GM19351 (cell line): ENCODE measurements around the gene GALNT9.

Experiments used
- ATAC-seq: cut with Tn5 transposase; IDR thresholded peaks from one replicate; pipeline ENCODE4 v1.9.1; 2021; ENCODE audit warnings: mild to moderate bottlenecking, moderate library complexity; ENCODE audit not compliant: unreplicated experiment

The GALNT9 gene

GRCh38 chr12:132344601-132345000 lies 15.2 kb upstream of the GALNT9 start:
- ATAC-seq: no peak

GRCh38 chr12:132344181-132344580 lies 14.8 kb upstream of the GALNT9 start:
- ATAC-seq: no peak

- no peak for ATAC-seq
These were observed 14.1 kb upstream of the GALNT9 start for GRCh38 chr12:132343294-132344004.

- no peak for ATAC-seq
These were observed 13.2 kb upstream of the GALNT9 start for GRCh38 chr12:132342251-132343227.

GRCh38 chr12:132341318-132342050 lies 12.1 kb upstream of the GALNT9 start:
- ATAC-seq: no peak

GRCh38 chr12:132340266-132341035 lies 11.1 kb upstream of the GALNT9 start:
- no peak for ATAC-seq

GRCh38 chr12:132339856-132340255 lies 10.5 kb upstream of the GALNT9 start:
- no peak for ATAC-seq

GRCh38 chr12:132338781-132339180 lies 9.4 kb upstream of the GALNT9 start:
- ATAC-seq: no peak

- no peak for ATAC-seq
These were observed 8.9 kb upstream of the GALNT9 start for GRCh38 chr12:132338311-132338710.

- ATAC-seq: no peak
These were observed 8.2 kb upstream of the GALNT9 start for GRCh38 chr12:132337557-132337956.

- no peak for ATAC-seq
These were observed 7.3 kb upstream of the GALNT9 start for GRCh38 chr12:132336451-132337413.

- no peak for ATAC-seq
These were observed 5.9 kb upstream of the GALNT9 start for GRCh38 chr12:132335179-132335756.

- no peak for ATAC-seq
These were observed 4.4 kb upstream of the GALNT9 start for GRCh38 chr12:132333766-132334165.

- ATAC-seq: no peak
These were observed 3.9 kb upstream of the GALNT9 start for GRCh38 chr12:132333273-132333672.

- ATAC-seq: no peak
These were observed 1.1 kb upstream of the GALNT9 start for GRCh38 chr12:132330549-132330881.

GRCh38 chr12:132329720-132330548 lies 545 bp upstream of the GALNT9 start:
- ATAC-seq: no peak

- ATAC-seq: no peak
These were observed 933 bp downstream of the GALNT9 start for GRCh38 chr12:132328282-132329029.
